ENCODE results near the gene MYZAP. TPM values are rescaled to one million over a fixed set of nuclear protein-coding genes. Genes with fewer than 3 reads are reported as not detected.

The MYZAP gene
- total and polyA plus RNA-seq, 2 of the 13 experiments (the other 11 are each of a cell fraction or from before 2014, with no cell fraction given) = not detected

GRCh38 chr15:57706405-57707209, 114.9 kb downstream of the MYZAP start, which contains the start of gene POLR2M (continued):
- TF ChIP-seq HNF1B (CRISPR knock-in tag; IDR thresholded peaks at IDR 0.05) (no peak; the same call in 1 of the 2 replicates), ZNF879 (CRISPR knock-in tag; IDR thresholded peaks at IDR 0.05) (no peak), ZNF160 (CRISPR knock-in tag; IDR thresholded peaks at IDR 0.05) (no peak), ZNF333 (CRISPR knock-in tag; IDR thresholded peaks at IDR 0.05; ENCODE audit: borderline replicate concordance) (no peak), NBN (conservative IDR thresholded peaks at IDR 0.05) (no peak), MTA1 (CRISPR knock-in tag; IDR thresholded peaks at IDR 0.05; ENCODE audit: borderline replicate concordance) (peak; percentile 48; the same call in 1 of the 2 replicates), TRAFD1 (CRISPR knock-in tag; IDR thresholded peaks at IDR 0.05; ENCODE audit: borderline replicate concordance) (no peak), ZNF33A (CRISPR knock-in tag; IDR thresholded peaks at IDR 0.05; ENCODE audit: borderline replicate concordance) (no peak), PRDM10 (CRISPR knock-in tag; IDR thresholded peaks at IDR 0.05; ENCODE audit: low read depth) (peak; percentile 50; the same call in 1 of the 2 replicates), BCL6 (CRISPR knock-in tag; IDR thresholded peaks at IDR 0.05) (peak; percentile 34; the same call in 1 of the 2 replicates), HNRNPLL (IDR thresholded peaks at IDR 0.05; ENCODE audit: low read depth, low read length, poor library complexity, severe bottlenecking) (peak; percentile 99), TMF1 (CRISPR knock-in tag; IDR thresholded peaks at IDR 0.05; ENCODE audit: low read depth) (no peak; the same call in 1 of the 2 replicates), ZBTB7B (CRISPR knock-in tag; IDR thresholded peaks at IDR 0.05) (peak; percentile 89), ZNF800 (CRISPR knock-in tag; IDR thresholded peaks at IDR 0.05) (no peak), ZNF598 (CRISPR knock-in tag; IDR thresholded peaks at IDR 0.05; ENCODE audit: borderline replicate concordance) (peak; percentile 68; the same call in 1 of the 2 replicates), ZSCAN5A (CRISPR knock-in tag; IDR thresholded peaks at IDR 0.05; ENCODE audit: borderline replicate concordance) (peak; percentile 76; the same call in 1 of the 2 replicates), WIZ (CRISPR knock-in tag; IDR thresholded peaks at IDR 0.05) (peak; percentile 71; the same call in 1 of the 2 replicates)
